ENCODE measurements around the gene OR10A5.
"Not testable (repeated sequence)": the region's sequence is repeated elsewhere in the genome, so short reads cannot be mapped to it uniquely, and the experiment has no call there.

The OR10A5 gene

GRCh38 chr11:6871278-6871677 is 25.8 kb downstream of the OR10A5 start:
- intact Hi-C loops (cut with DNase I) = no loop called here
- DNase-seq = no peak

- intact Hi-C loops (cut with DNase I) = no loop called here
- no peak for DNase-seq
These were observed 30.3 kb downstream of the OR10A5 start for GRCh38 chr11:6875761-6876160.

- intact Hi-C loops (cut with DNase I) = no loop called here
- DNase-seq = no peak
These were observed 30.8 kb downstream of the OR10A5 start, which contains the start of gene OR10A4 for GRCh38 chr11:6876325-6876724. OR10A4 (plus strand) TSS chr11:6876625; CDS start chr11:6876648, 23 bp downstream.

GRCh38 chr11:6876914-6877313 is 31.4 kb downstream of the OR10A5 start:
- DNase-seq = no peak
- intact Hi-C loops (cut with DNase I) = no loop called here

GRCh38 chr11:6882751-6883150 is 37.3 kb downstream of the OR10A5 start:
- intact Hi-C loops (cut with DNase I) = no loop called here
- DNase-seq = no peak

GRCh38 chr11:6887711-6888110 is 42.2 kb downstream of the OR10A5 start:
- DNase-seq; intact Hi-C loops (cut with DNase I): not testable (repeated sequence)

GRCh38 chr11:6888830-6889229 is 43.3 kb downstream of the OR10A5 start:
- intact Hi-C loops (cut with DNase I) = no loop called here
- no peak for DNase-seq

GRCh38 chr11:6889835-6890234 is 44.4 kb downstream of the OR10A5 start:
- intact Hi-C loops (cut with DNase I) = no loop called here
- DNase-seq = no peak

- intact Hi-C loops (cut with DNase I) = no loop called here
- DNase-seq = no peak
These were observed 46.9 kb downstream of the OR10A5 start, which contains the start of gene OR2D2 for GRCh38 chr11:6892400-6892799. OR2D2 (minus strand) TSS chr11:6892500; CDS start chr11:6892500, 0 bp downstream.

GRCh38 chr11:6894097-6894496 is 48.6 kb downstream of the OR10A5 start:
- DNase-seq = no peak
- intact Hi-C loops (cut with DNase I) = no loop called here

- intact Hi-C loops (cut with DNase I) = no loop called here
- DNase-seq = no peak
These were observed 49.5 kb downstream of the OR10A5 start for GRCh38 chr11:6895010-6895409.
